CD4-positive, alpha-beta T cell treated with Interleukin-1 beta for 1 hour (primary cell): Measurements from ENCODE around the gene PAH.
A peak's percentile ranks its signal among the peaks of the same experiment; 100 is the strongest.

Experiments
- DNase-seq, 2 donors: peaks; one replicate each; pipeline ENCODE4 v3.0.0-alpha.2; 2020 to 2022

PAH gene

DNA sequence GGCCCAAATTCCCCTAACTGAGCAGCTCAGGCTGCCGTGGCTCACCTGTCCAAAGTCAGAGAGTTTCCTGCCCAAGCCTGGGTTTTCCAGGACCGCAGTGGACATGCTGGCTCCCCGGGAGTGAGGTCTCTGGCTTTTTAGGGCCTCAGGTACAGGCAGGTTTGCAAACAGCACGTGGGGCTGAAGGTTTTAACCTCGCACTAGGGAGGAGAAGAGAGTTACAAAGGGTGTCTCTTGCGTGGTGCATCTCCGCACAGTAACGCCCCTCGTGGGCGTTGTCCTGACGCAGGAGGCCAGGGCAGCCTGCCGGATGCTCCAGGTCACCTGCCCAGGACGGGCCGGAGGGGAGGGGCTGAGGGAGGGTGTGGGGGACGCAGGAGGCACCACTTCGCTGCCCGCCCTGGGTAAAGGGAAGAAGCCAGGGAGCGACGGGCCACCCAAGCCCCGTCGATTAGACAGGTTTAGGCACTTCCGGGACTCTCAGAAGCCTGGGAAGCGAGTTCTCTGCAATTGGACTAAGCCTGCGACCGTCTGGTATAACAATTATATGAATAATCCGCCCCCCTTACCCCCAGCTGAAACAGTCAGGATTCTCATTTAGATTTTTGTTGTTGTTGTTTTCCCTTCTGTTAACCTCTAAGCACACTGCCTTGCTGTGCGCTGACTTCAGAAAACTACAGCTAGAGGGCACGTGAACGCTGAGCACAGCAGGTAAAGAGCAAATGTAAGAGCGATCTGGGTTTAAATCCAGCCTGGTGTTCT lies at the start of gene PAH:
TSS of gene PAH (minus strand) at position 219 of the 762 bp plus-strand sequence. CDS start at position 105, 114 bp downstream.
- no peak for DNase-seq

DNA sequence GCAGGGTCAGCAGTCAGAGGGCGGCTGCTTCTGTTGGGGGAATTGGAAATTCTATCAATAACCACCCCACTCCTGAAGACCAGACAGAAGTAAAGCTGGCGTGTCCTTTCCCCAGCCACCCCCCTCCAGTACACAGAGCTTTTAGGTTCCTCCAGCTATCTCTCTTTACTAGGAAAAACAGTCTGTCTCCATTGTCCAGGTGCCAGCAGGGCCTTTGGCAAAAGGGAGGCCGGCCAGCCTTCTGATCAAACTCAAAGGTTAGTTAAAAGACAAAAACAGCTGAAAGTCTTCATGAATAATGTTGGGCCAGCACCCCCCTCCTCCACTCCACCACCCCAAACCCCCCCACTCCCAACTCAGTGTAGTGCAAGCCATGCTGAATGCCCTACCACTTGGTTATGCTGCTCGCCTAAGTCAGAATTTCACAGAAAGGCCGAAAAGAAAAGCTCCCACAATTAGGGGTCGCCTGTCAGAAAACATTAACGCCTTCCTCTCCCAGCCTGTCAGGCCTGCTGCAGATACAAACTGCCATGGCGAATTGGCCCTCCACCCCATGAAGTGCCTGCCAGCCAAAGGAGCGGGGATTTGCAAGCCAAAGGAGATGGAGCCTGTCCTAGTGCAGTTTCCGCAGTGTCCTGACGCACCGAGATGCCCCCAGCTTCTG lies 49.3 kb upstream of the PAH start:
- no peak for DNase-seq

DNA sequence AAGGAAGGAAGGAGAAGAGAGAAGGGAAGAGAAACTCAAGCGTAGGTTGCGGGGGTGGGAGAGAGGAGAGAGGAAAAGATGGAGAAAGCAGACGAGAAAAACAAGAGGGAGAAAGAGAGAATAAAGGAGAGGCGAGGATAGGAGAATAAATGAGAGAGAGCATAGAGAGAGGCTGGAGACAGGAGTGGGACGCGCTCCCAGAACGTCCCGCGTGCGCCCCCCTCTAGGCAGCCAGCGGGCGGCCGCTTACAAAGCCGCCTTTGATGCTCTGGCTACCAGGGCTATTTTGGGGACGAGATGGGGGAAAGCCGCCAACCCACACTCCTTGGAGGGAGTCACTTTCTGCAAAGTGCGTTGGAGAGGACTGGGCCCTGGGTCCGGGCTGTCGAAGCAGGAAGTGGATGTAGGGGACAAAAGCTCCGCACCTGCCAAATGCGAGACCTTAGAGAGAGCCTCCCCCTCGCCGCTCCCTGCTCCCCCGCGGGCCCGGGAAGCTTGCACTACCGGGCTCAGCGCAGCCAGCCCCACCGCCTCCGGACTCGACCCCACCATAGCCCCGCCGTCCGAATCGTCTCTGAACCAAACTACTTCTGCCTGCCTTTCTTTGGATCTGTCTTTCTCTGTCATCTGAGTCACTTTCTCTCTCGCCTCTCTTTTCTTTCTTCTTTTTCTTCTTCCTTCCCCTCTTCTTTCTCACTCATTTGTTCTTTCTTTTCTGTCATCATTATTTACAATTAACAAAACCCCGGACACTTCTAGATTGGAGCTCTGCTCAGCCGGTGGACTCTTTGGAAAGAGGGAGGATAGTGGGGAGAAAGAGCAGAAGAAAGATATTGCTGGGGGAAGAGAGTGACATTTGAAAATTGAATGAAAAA lies 48.5 kb upstream of the PAH start:
- no peak for DNase-seq

DNA sequence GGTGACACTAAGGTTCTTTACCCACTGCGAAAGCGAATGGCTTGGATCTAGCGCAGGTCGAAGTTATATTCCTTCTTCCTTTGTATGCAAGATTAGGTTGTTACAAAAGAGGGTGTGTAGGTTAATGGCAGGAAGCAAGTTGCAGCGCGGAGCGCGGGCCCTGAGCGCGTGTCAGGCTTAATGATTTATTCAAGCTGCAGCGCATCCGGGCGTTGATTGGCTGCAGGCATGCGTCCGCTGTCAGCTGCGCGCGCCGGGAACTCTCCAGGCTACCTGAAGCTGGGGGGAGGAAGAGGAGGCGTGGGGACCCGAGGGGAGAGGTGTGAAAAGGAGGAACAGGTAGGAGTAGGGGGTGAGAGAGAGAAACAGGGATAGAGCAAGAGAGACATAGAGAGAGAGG lies 47.8 kb upstream of the PAH start:
- peak in 1 of 2 donors; percentile 7 for DNase-seq

DNA sequence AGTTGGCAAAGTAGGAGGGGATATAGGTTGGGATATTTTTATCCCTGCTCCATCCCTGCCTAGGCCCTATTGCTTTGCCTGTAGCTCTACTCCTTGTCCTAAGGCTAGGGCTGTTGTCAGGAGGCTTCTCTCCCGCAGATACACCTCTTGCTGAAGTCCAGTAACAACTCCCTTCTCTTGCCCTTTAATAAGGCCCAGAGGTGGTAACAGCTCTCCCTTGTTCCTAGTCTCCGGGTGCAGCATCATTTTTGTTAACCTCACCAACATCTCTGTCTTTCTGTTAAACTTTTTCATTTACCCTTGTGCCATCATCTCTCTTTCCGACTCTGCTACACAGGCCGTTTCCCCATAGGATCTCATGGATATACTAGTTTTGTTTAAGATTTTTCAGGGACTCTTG lies 46.8 kb upstream of the PAH start:
- DNase-seq, result no peak

DNA sequence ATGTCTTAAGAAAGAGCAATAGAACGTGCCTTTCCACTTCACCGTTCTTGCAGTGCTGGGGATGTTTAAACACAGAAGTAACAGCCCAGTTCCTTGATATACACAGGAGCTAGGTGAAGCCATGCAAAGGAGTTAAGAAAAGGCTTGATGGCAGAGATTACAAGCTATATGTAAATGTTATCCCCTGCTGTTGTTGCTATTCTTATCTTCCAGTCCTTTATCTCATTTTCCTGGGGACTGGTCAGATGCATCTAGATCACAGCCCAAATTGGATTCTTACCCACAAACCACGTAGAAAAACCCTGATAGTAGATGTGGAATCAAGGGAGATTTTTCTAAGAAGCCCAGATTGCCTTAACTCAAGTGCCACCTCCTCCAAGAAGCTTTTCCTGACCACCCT lies 45.9 kb upstream of the PAH start:
- DNase-seq, result no peak

DNA sequence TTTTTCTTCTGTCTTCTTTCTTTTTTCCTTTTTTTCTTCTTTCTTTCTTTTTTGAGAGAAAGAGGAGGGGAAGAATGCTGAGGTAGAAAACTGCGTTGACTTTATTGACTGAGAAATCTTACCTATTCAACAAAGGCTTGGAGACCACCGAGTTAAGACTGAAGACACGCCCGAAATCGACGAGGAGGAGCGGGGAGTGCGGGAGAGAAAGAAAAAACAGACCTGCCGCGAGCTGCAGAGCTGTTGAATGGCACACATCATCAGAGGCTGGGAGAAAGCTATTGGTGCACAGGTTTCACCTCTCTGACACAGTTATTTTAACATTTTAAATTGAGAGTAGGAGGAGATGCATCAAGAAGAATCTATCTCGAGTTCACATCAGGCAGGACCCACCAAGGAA lies 45.5 kb upstream of the PAH start:
- DNase-seq, result no peak

DNA sequence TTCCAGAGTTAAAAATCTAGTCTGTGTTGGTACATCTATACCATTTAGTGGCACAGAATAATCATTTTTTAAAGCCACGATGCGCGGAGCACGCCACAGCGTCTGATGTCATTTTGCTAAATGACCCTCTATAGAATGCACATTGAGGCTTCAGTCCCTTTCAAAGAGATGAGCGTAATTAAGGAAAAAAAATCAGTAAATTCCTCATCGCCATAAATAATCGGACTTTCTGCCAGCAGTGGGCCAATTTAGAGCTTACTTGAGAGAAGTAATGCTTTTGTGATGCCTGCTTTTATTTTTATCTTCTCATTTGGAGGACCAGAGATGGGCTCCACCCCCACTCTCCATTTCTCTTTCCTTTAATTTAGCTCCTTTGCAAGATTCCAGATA lies 44.4 kb upstream of the PAH start:
- DNase-seq, result no peak

DNA sequence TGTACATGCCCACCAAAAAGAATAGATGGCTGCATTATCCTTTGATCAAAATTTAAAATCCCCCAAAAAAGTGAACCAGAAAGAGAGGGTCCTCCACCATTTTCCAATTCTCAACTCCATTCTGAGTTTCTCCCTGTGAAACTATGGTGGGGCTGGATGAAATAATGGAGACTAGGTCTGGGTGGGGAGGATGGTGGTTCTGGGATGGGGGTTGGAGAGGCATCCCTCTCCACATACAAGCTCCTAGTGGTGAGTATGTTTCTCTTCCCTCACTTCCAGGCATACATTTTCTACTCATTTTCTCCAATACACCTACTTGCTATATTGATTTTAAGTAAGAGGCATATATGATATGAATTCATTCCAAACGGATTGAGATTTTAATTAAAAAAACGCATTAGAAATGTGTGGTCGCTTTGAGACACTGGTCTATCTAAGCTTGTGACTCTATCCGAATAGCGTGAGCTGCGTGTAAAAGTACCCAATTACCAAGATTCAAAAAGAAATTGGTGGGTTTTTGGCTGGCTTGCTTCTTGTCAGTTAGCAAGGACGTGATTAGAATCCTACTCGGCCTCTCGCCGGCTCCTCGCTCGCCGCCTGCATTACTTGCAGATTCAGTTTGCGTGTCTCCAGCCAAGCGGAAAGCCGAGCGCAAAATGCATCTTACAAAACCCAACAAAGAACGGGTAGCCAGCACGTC lies 43.9 kb upstream of the PAH start:
- no peak for DNase-seq

DNA sequence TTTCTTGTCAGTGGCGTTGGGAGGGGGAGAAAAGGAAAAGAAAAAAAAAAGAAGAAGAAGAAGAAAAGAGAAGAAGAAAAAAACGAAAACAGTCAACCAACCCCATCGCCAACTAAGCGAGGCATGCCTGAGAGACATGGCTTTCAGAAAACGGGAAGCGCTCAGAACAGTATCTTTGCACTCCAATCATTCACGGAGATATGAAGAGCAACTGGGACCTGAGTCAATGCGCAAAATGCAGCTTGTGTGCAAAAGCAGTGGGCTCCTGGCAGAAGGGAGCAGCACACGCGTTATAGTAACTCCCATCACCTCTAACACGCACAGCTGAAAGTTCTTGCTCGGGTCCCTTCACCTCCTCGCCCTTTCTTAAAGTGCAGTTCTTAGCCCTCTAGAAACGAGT lies 42.3 kb upstream of the PAH start:
- no peak for DNase-seq

DNA sequence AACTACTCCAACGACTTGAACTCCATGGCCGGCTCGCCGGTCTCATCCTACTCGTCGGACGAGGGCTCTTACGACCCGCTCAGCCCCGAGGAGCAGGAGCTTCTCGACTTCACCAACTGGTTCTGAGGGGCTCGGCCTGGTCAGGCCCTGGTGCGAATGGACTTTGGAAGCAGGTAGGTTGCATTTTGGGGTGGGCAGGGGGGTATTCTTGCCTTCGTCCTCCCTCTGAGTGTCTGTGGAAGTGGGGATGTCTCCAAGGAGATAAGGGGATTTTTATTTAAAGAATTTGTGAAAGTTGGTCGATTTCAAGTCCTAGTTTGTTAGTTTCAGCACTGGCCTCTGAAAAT lies 41.8 kb upstream of the PAH start:
- DNase-seq, result no peak

DNA sequence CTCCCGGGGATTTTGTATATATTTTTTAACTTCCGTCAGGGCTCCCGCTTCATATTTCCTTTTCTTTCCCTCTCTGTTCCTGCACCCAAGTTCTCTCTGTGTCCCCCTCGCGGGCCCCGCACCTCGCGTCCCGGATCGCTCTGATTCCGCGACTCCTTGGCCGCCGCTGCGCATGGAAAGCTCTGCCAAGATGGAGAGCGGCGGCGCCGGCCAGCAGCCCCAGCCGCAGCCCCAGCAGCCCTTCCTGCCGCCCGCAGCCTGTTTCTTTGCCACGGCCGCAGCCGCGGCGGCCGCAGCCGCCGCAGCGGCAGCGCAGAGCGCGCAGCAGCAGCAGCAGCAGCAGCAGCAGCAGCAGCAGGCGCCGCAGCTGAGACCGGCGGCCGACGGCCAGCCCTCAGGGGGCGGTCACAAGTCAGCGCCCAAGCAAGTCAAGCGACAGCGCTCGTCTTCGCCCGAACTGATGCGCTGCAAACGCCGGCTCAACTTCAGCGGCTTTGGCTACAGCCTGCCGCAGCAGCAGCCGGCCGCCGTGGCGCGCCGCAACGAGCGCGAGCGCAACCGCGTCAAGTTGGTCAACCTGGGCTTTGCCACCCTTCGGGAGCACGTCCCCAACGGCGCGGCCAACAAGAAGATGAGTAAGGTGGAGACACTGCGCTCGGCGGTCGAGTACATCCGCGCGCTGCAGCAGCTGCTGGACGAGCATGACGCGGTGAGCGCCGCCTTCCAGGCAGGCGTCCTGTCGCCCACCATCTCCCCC lies 41.2 kb upstream of the PAH start:
- peak in 1 of 2 donors; percentile 19 for DNase-seq

DNA sequence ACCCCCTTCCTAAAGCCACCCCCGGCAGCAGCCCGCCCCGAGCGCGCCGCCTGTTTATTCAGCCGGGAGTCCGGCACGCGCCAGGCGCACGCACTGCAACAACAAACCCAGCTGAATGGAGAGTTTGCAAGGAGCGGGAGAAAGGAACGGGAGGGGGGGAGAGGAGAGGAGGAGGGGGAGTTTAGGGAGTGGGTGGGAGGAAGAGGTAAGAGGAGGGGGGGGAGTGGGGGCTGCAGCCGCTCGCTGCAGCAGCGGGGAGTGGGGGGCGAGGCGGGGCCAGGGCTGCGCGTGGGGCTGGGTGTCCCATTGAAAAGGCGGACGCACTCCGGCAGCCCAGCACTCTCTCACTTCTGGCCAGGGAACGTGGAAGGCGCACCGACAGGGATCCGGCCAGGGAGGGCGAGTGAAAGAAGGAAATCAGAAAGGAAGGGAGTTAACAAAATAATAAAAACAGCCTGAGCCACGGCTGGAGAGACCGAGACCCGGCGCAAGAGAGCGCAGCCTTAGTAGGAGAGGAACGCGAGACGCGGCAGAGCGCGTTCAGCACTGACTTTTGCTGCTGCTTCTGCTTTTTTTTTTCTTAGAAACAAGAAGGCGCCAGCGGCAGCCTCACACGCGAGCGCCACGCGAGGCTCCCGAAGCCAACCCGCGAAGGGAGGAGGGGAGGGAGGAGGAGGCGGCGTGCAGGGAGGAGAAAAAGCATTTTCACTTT lies 40.5 kb upstream of the PAH start, which contains the start of gene ASCL1:
TSS of gene ASCL1 (plus strand) at position 336 of the 712 bp plus-strand sequence. CDS start 571 bp downstream, outside the sequence.
- DNase-seq, result no peak

DNA sequence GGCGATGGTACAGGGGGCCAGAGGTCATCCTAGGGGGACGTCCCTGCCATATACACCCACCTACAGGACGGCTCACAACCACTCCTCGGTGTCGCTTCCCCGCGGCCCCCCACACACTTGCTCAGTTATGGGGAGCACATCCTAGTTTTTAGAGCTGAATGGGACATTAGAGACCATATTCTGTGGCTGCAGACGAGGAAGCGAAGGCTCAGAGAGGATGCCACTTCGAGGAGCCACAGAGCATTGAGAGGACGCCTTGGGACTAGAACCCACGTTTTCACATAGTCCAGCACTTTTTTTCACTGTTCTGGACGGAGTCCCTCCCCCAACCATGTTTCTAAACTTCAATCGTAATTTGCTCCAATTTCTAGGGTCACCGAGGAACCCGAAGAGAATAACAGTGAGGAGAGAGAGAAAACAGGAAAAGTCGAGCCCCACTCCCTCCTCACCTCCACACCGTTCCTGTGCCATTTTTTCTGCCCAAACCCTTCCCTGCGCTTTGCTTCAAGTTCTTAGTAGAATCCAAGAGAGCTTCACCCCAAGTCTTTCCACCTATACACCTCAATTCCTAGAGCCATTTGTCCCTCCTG lies 39.8 kb upstream of the PAH start:
- no peak for DNase-seq

DNA sequence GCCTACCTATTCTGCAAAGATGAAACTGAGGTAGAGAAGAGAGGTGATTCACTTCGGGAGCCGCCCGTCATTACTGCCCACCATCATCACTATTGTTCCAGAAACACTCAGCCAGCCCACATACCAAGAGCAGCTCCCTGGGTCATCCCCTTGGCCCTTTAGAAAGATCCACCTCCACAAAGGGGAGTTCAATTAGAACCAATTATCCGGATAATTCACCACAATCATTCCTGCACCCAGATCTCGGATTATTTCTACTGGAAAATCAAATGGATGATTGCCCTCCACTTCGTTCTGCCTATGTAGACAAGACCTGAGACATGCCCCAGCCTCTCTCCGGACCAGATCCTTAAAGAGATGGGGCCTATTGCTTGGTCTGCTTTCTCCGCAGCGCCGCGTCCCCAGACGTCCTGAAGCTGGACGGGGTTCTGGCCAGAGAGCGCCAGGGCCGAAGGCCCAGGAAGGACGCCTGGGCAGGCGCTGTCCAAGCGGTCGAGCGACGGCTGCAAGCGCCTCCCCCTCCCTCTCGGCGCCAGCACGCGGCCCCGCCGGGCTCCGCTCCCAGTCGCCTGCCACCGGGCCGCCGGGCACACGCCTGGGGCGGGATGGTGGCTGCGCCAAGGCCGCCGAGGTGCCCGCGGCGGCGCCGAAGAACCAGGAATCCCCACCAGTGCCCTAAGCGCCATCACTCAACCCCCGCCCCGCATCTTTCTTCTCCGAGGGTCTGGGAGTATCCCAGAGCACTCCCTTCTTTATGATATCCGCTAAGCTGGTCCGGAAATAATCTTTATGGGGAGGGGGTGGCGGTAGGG lies 39.1 kb upstream of the PAH start:
- DNase-seq, result no peak

DNA sequence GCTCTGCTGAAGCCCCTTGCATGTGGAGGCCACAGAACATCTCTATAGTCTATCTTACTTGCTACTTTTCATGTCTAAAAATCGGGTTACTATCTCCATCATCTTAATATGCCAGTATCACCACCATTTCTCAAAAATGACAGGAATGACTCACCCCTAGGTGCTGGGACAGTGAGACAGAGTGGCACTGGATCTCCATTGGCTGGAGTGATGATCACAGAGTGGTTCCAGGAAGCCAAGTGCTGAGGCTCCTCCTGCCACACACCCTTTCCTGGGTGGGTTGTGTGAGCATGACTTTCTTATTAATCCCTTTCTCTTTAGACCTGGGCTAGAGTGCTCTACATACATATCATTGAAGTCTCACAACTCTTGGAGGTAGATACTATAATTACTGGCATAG lies 37.1 kb upstream of the PAH start:
- DNase-seq, result no peak

DNA sequence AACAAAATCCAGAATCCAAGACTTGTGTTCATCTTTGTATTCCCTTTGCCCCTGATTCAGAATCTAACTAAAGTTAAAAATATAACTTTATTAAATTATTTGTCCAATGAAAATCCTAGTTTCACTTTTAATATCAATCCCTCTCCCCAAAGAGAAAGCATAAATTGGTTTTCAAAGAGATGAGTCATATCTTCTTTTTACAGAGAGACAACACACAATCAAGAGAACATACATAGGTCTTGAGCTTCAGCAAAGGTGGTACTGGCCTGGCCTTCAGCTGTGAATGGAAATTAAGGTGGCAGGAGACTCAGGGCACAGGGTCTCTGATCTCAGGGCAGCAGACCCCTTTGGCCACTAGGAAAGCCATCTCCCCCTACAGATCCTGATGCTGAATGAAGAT lies 36.2 kb upstream of the PAH start:
- DNase-seq, result no peak

DNA sequence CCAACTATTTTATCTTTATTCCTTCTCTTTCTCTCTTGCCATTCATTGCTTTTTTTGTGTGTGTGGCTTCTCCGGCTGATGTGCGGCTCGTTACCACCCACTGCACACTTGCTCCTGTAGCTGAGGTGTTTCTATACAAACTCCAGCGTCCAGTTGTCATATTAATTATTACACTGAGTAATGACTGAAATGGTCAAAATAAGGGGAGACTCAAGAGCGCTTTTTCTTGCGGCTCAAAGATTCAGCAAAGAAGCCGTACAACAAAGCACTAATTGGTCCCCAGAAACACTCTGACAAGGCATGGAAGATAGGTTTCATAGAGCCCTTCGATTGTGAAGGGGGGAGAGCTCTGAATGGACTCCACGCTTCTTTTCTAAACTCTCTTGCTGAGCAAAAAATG lies 34.8 kb upstream of the PAH start:
- no peak for DNase-seq

DNA sequence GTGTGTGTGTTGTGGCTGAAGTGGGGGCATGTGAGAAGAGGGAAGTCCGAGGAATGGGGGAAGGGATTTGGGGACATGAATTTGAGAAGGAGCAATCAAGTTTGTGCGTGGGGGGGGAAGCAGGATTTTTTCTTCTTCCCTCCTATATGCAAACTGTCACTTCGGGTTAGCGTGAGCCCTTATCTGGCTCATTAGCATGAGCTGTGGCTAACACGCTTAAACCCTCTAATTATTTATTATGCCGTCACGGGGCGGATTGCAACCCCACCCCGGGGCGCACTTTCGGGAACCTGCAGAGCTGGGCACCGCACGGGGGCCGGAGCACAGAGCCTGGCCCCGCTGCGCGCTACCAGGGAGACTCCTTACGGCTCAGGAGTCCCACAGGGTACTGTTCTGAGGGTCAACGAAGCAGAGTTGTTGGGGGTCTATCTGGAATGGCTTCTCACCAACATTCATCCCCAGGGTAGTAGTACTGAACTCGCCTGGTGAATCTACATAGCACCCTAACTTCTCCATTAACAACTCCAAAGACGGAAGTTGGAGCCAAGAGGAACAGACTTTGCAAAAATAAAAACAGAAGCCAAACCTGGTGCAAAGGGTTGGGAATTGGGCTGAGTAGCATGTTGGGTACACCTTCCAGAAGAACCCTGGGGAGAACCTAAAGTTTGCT lies 34.0 kb upstream of the PAH start:
- no peak for DNase-seq
